ENCODE measurements around the gene TOMM7.

DNA sequence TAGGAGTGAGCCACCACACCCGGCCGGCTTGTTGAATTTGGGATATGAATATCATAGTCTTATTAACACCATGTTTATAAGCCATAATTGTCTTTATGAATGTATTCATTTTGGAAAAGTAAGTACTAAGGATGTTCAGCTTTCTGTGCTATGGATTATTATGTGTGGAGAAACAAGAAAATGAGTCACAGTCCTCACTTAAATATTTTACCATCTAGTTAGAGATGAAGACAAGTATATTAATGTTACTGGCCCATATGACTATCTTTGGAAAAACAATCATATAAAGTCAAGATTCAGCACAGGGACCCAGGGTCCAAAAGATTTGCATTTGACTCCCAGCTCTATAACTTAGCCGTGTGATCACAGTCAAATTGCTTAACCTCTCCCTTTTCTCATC, 9.8 kb upstream of the TOMM7 start:
- no peak for TF ChIP-seq CTCF (IDR thresholded peaks at IDR 0.05)
- no peak for TF ChIP-seq POLR2A (IDR thresholded peaks at IDR 0.05)
